ENCODE measurements around the gene MYH8. TPM values are rescaled to one million over a fixed set of nuclear protein-coding genes. Genes with fewer than 3 reads are reported as not detected.
A peak's percentile ranks its signal among the peaks of the same experiment; 100 is the strongest.

MYH8 gene
- total RNA-seq, 1 experiment from 2014 or later = not detected

- ChIA-PET POLR2A (ENCODE audit: low non-redundant PET) (no interaction called here), CTCF (no interaction called here)
- BruUV-seq (replicated peaks) = no TSS peak
- Histone ChIP-seq H3K9me3 (ENCODE audit: low read depth, low read length, poor library complexity, severe bottlenecking) (no peaks in the 10 kb centered on the region), H3K36me3 (ENCODE audit: insufficient read depth, low read length, poor library complexity, severe bottlenecking) (no peaks in the 10 kb centered on the region), H3K27me3 (replicated peaks; ENCODE audit: insufficient read depth, low read depth, low read length, poor library complexity) (no peaks in the 10 kb centered on the region), H3K4me1 (ENCODE audit: insufficient read depth, low read length, poor library complexity, severe bottlenecking) (no peaks in the 10 kb centered on the region), H3K27ac (ENCODE audit: low read depth, low read length, poor library complexity, severe bottlenecking) (no peak overlapping the region), H3K4me3 (ENCODE audit: low read depth, low read length, poor library complexity, severe bottlenecking) (no peak overlapping the region)
- intact Hi-C loops (cut with micrococcal nuclease; ENCODE audit: unreplicated experiment) = no loop called here
- TF ChIP-seq EZH2 (IDR thresholded peaks at IDR 0.05; ENCODE audit: borderline replicate concordance, low read depth, low read length, poor library complexity, severe bottlenecking) (no peak), CTCF (conservative IDR thresholded peaks at IDR 0.05; ENCODE audit: low read depth, low read length) (no peak)
- DNase-seq (ENCODE audit: low spot score) = no peak
Measured at GRCh38 chr17:10354651-10355050, 67.1 kb downstream of the MYH8 start.

DNA sequence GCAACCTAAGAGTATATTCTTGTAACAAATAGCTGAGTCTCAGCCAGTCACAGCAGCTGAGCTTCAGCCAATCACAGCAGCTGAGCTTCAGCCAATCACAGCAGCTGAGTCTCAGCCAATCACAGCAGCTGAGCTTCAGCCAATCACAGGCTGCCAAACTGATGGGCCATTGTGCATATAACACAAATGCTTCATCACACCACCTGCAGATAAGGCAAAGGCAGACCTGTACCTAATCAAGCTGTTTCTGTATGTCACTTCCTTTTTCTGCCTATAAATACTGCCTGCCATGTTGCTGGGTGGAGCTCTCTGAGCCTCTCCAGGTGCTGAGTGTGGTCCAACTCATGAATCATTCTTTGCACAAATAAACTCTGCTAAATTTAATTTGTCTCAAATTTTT is 68.9 kb downstream of the MYH8 start:
- Histone ChIP-seq H3K27me3 (replicated peaks; ENCODE audit: insufficient read depth, low read depth, low read length, poor library complexity) (no peaks in the 10 kb centered on the region), H3K4me3 (ENCODE audit: low read depth, low read length, poor library complexity, severe bottlenecking) (no peak overlapping the region), H3K27ac (ENCODE audit: low read depth, low read length, poor library complexity, severe bottlenecking) (no peak overlapping the region), H3K36me3 (ENCODE audit: insufficient read depth, low read length, poor library complexity, severe bottlenecking) (no peaks in the 10 kb centered on the region), H3K9me3 (ENCODE audit: low read depth, low read length, poor library complexity, severe bottlenecking) (no peaks in the 10 kb centered on the region), H3K4me1 (ENCODE audit: insufficient read depth, low read length, poor library complexity, severe bottlenecking) (no peaks in the 10 kb centered on the region)
- DNase-seq (ENCODE audit: low spot score) = no peak
- intact Hi-C loops (cut with micrococcal nuclease; ENCODE audit: unreplicated experiment) = no loop called here
- TF ChIP-seq EZH2 (IDR thresholded peaks at IDR 0.05; ENCODE audit: borderline replicate concordance, low read depth, low read length, poor library complexity, severe bottlenecking) (no peak), CTCF (conservative IDR thresholded peaks at IDR 0.05; ENCODE audit: low read depth, low read length) (no peak)
- POLR2A ChIA-PET (ENCODE audit: low non-redundant PET) = no interaction called here
- BruUV-seq (replicated peaks) = no TSS peak
- CTCF ChIA-PET = no interaction called here

- Histone ChIP-seq H3K27ac (ENCODE audit: low read depth, low read length, poor library complexity, severe bottlenecking) (no peak overlapping the region), H3K9me3 (ENCODE audit: low read depth, low read length, poor library complexity, severe bottlenecking) (no peaks in the 10 kb centered on the region), H3K36me3 (ENCODE audit: insufficient read depth, low read length, poor library complexity, severe bottlenecking) (no peaks in the 10 kb centered on the region), H3K4me1 (ENCODE audit: insufficient read depth, low read length, poor library complexity, severe bottlenecking) (no peaks in the 10 kb centered on the region), H3K27me3 (replicated peaks; ENCODE audit: insufficient read depth, low read depth, low read length, poor library complexity) (no peaks in the 10 kb centered on the region), H3K4me3 (ENCODE audit: low read depth, low read length, poor library complexity, severe bottlenecking) (no peak overlapping the region)
- TF ChIP-seq CTCF (conservative IDR thresholded peaks at IDR 0.05; ENCODE audit: low read depth, low read length) (peak; percentile 49), EZH2 (IDR thresholded peaks at IDR 0.05; ENCODE audit: borderline replicate concordance, low read depth, low read length, poor library complexity, severe bottlenecking) (no peak)
- intact Hi-C loops (cut with micrococcal nuclease; ENCODE audit: unreplicated experiment) = no loop called here
- POLR2A ChIA-PET (ENCODE audit: low non-redundant PET) = no interaction called here
- DNase-seq (ENCODE audit: low spot score) = peak; percentile 37
- no TSS peak for BruUV-seq (replicated peaks)
- CTCF ChIA-PET = no interaction called here
Measured at GRCh38 chr17:10349403-10349802, 72.3 kb downstream of the MYH8 start.
